MM.1S (cell line): ENCODE results near the gene DHRS7.

ENCODE experiments used
- EZH2 ChIP-seq: fragments of 300-600 bp; sonication (generic); optimal IDR thresholded peaks from 2 replicates; pipeline ENCODE3; 2017; ENCODE audit warnings: low read depth, mild to moderate bottlenecking, antibody characterized with exemption, low read length, mixed read lengths
- TF ChIP-seq, protein P1 (sequence below): fragments of 300-600 bp; sonication (generic); IDR thresholded peaks from 2 replicates; pipeline ENCODE4 v1.5.1; 2016; ENCODE audit warnings: antibody characterized with exemption, low read length, mixed read lengths

- TF ChIP-seq, protein P1, sequence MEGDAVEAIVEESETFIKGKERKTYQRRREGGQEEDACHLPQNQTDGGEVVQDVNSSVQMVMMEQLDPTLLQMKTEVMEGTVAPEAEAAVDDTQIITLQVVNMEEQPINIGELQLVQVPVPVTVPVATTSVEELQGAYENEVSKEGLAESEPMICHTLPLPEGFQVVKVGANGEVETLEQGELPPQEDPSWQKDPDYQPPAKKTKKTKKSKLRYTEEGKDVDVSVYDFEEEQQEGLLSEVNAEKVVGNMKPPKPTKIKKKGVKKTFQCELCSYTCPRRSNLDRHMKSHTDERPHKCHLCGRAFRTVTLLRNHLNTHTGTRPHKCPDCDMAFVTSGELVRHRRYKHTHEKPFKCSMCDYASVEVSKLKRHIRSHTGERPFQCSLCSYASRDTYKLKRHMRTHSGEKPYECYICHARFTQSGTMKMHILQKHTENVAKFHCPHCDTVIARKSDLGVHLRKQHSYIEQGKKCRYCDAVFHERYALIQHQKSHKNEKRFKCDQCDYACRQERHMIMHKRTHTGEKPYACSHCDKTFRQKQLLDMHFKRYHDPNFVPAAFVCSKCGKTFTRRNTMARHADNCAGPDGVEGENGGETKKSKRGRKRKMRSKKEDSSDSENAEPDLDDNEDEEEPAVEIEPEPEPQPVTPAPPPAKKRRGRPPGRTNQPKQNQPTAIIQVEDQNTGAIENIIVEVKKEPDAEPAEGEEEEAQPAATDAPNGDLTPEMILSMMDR: no peak
- TF ChIP-seq EZH2: no peak
Observed at GRCh38 chr14:60212503-60213371, 47.5 kb upstream of the DHRS7 start.
